ENCODE measurements around the gene PRKCA.

DNA sequence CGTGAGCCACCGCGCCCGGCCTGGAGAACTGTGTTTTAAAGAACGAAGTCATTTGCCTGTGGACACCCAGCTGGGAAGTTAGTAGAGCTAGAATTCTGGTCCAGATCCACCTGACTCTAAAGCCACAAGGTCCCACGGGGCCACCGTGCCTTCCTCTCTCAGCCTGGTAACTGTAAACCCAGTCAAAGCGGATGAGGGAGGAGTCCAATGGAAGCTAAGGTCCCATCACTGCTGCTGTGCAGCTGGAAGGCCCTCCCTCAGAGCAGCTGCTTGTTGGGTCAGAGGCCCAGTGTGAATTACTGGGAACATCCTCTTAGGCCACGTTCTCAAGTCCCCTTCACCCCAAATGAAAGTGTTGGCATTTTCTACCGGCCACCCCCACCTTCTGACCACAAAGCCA, 483.7 kb downstream of the PRKCA start:
- TF ChIP-seq, protein P1, sequence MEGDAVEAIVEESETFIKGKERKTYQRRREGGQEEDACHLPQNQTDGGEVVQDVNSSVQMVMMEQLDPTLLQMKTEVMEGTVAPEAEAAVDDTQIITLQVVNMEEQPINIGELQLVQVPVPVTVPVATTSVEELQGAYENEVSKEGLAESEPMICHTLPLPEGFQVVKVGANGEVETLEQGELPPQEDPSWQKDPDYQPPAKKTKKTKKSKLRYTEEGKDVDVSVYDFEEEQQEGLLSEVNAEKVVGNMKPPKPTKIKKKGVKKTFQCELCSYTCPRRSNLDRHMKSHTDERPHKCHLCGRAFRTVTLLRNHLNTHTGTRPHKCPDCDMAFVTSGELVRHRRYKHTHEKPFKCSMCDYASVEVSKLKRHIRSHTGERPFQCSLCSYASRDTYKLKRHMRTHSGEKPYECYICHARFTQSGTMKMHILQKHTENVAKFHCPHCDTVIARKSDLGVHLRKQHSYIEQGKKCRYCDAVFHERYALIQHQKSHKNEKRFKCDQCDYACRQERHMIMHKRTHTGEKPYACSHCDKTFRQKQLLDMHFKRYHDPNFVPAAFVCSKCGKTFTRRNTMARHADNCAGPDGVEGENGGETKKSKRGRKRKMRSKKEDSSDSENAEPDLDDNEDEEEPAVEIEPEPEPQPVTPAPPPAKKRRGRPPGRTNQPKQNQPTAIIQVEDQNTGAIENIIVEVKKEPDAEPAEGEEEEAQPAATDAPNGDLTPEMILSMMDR (IDR thresholded peaks at IDR 0.05) = no peak
- TF ChIP-seq POLR2AphosphoS5 (IDR thresholded peaks at IDR 0.05) (no peak), POLR2A (IDR thresholded peaks at IDR 0.05) (no peak), EP300 (IDR thresholded peaks at IDR 0.05) (no peak)

Data from suprapubic skin (tissue), 4 donors.